GM19395 (cell line): ENCODE measurements around the gene KRT73.

Experiments
- ATAC-seq: cut with Tn5 transposase; IDR thresholded peaks from one replicate; pipeline ENCODE4 v1.9.1; 2021; ENCODE audit warnings: mild to moderate bottlenecking, moderate library complexity; ENCODE audit not compliant: unreplicated experiment

KRT73 gene

GRCh38 chr12:52575948-52576347 is 42.4 kb downstream of the KRT73 start:
- ATAC-seq: no peak

GRCh38 chr12:52575256-52575655 is 43.1 kb downstream of the KRT73 start:
- no peak for ATAC-seq

- no peak for ATAC-seq
These were observed 44.6 kb downstream of the KRT73 start, which contains the start of gene KRT74 for GRCh38 chr12:52573743-52574142. TSS of gene KRT74 (minus strand) at chr12:52573843. CDS start at chr12:52573777, 66 bp downstream.

GRCh38 chr12:52573306-52573705 is 45.1 kb downstream of the KRT73 start:
- ATAC-seq: no peak

- ATAC-seq: no peak
These were observed 47.8 kb downstream of the KRT73 start for GRCh38 chr12:52570511-52570910.

GRCh38 chr12:52568111-52568510 is 50.2 kb downstream of the KRT73 start:
- ATAC-seq: no peak

GRCh38 chr12:52566847-52567291 is 51.5 kb downstream of the KRT73 start:
- ATAC-seq: no peak

- ATAC-seq: no peak
These were observed 53.8 kb downstream of the KRT73 start for GRCh38 chr12:52564582-52564981.

GRCh38 chr12:52561880-52562449 is 56.4 kb downstream of the KRT73 start:
- no peak for ATAC-seq

GRCh38 chr12:52559979-52560378 is 58.4 kb downstream of the KRT73 start:
- no peak for ATAC-seq

- ATAC-seq: no peak
These were observed 59.4 kb downstream of the KRT73 start for GRCh38 chr12:52558781-52559445.
